ENCODE results near the gene FNBP1. TPM values are rescaled to one million over a fixed set of nuclear protein-coding genes. Genes with fewer than 3 reads are reported as not detected.
"Not testable (repeated sequence)": the region's sequence is repeated elsewhere in the genome, so short reads cannot be mapped to it uniquely, and the experiment has no call there.

FNBP1 gene
- total and polyA plus RNA-seq, 3 donors from 2014 or later = 37.9 to 89.2 (median 76.6) TPM

DNA sequence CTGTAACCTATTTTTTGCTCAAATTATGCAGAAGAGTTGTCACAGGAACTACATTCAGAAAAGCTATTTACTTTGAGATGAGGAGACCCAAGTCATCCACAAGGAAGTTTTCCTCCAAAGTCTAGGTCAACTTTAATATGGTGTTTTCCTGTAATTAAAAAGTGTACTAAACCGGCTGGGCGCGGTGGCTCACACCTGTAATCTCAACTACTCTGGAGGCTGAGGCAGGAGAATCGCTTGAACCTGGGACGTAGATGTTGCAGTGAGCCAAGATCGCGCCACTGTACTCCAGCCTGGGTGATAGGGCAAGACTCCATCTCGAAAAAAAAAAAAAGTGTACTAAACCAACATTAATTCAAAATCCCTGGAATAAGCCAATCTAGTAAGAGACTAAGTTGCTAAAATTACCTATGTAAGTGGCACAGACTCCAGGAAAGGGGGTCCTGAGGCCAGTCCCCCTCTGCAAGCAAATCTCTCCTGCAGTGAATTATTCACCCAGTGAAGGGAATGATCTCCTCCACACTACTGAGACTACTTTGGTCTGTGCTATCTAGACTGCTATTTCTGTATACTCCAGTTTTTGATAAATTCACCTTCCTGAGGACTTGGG lies 38.9 kb downstream of the FNBP1 start:
- DNase-seq = no peak
- Histone ChIP-seq H3K9me3 (no peaks in the 10 kb centered on the region), H3K4me1 (peaks cover 13% of the 10 kb centered on the region), H3K4me3 (no peak overlapping the region), H3K36me3 (ENCODE audit: low read depth, missing control alignments) (no peaks in the 10 kb centered on the region), H3K27me3 (no peaks in the 10 kb centered on the region), H3K27ac (no peak overlapping the region)
- intact Hi-C loops (cut with DNase I; ENCODE audit: low total_unique reads) = no loop called here
- WGBS, 2 donors = 73 to 78% methylated on average over 8 of the region's 8 CpGs
- no peak for TF ChIP-seq CTCF (IDR thresholded peaks at IDR 0.05)
- TF ChIP-seq POLR2A (IDR thresholded peaks at IDR 0.05) = no peak

DNA sequence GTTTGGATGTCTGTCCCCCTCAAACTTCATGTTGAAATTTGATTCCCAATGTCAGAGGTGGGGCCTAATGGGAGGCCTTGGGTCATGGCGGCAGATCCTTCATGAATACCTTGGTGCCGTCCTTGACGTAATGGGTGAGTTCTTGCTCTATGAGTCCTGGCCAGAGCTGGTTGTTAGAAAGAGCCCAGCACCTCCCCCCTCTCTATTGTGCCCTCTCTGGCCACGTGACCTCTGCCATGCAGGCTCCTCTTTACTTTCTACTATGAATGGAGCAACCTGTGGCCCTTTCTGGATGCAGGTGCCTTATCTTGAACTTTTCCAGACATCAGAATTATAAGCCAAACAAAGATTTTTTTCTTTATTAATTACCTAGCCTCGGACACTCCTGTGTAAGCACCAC lies 40.7 kb downstream of the FNBP1 start:
- H3K27me3 ChIP-seq = no peaks in the 10 kb centered on the region
- DNase-seq = no peak
- no peak overlapping the region for H3K4me3 ChIP-seq
- no peak for TF ChIP-seq POLR2A (IDR thresholded peaks at IDR 0.05)
- no peak for TF ChIP-seq CTCF (IDR thresholded peaks at IDR 0.05)
- WGBS, 2 donors = 90 to 93% methylated on average over 5 of the region's 5 CpGs
- H3K36me3 ChIP-seq (ENCODE audit: low read depth, missing control alignments) = no peaks in the 10 kb centered on the region
- peaks cover 11% of the 10 kb centered on the region for H3K4me1 ChIP-seq
- no peaks in the 10 kb centered on the region for H3K9me3 ChIP-seq
- intact Hi-C loops (cut with DNase I; ENCODE audit: low total_unique reads) = no loop called here
- H3K27ac ChIP-seq = no peak overlapping the region

DNA sequence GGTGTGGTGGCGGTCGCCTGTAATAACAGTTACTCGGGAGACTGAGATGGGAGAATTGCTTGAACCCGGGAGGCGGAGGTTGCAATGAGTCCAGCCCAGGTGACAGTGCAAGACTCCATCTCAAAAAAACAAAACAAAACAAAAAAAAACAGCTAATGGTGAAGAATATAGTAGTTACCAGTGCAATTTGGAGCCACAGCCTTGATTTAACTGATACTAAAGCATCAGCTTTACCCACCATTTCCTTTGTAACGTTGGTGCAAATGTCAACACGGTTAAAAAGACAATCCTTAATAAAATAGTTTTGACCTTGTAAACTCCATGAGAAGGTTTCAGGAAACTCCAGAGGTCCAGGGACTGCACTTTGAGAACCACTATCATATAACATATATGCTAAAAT lies 41.8 kb downstream of the FNBP1 start:
- Histone ChIP-seq H3K4me3 (no peak overlapping the region), H3K9me3 (no peaks in the 10 kb centered on the region), H3K36me3 (ENCODE audit: low read depth, missing control alignments) (no peaks in the 10 kb centered on the region), H3K4me1 (peaks cover 17% of the 10 kb centered on the region), H3K27me3 (no peaks in the 10 kb centered on the region), H3K27ac (no peak overlapping the region)
- no peak for TF ChIP-seq POLR2A (IDR thresholded peaks at IDR 0.05)
- TF ChIP-seq CTCF (IDR thresholded peaks at IDR 0.05) = no peak
- intact Hi-C loops (cut with DNase I; ENCODE audit: low total_unique reads) = no loop called here
- 61 to 70% methylated on average over 7 of the region's 7 CpGs for WGBS, 2 donors
- DNase-seq = no peak

GRCh38 chr9:129999141-129999510 lies 43.9 kb downstream of the FNBP1 start:
- Histone ChIP-seq H3K36me3 (ENCODE audit: low read depth, missing control alignments) (no peaks in the 10 kb centered on the region), H3K4me3 (no peak overlapping the region), H3K27me3 (no peaks in the 10 kb centered on the region), H3K4me1 (peaks cover 30% of the 10 kb centered on the region), H3K9me3 (no peaks in the 10 kb centered on the region), H3K27ac (no peak overlapping the region)
- intact Hi-C loops (cut with DNase I; ENCODE audit: low total_unique reads) = no loop called here
- no peak for DNase-seq
- 54 to 64% methylated on average over 5 of the region's 5 CpGs for WGBS, 2 donors
- TF ChIP-seq POLR2A (IDR thresholded peaks at IDR 0.05) (no peak), CTCF (IDR thresholded peaks at IDR 0.05) (no peak)

- H3K4me3 ChIP-seq = no peak overlapping the region
- no peaks in the 10 kb centered on the region for H3K27me3 ChIP-seq
- no peaks in the 10 kb centered on the region for H3K9me3 ChIP-seq
- no peaks in the 10 kb centered on the region for H3K36me3 ChIP-seq (ENCODE audit: low read depth, missing control alignments)
- intact Hi-C loops (cut with DNase I; ENCODE audit: low total_unique reads) = no loop called here
- WGBS, 2 donors = 43 to 61% methylated on average over 5 of the region's 5 CpGs
- TF ChIP-seq CTCF (IDR thresholded peaks at IDR 0.05) (no peak), POLR2A (IDR thresholded peaks at IDR 0.05) (no peak)
- no peak overlapping the region for H3K27ac ChIP-seq
- H3K4me1 ChIP-seq = peaks cover 30% of the 10 kb centered on the region
- peak; percentile 59 for DNase-seq
Measured at GRCh38 chr9:129998491-129999140, 44.4 kb downstream of the FNBP1 start.

DNA sequence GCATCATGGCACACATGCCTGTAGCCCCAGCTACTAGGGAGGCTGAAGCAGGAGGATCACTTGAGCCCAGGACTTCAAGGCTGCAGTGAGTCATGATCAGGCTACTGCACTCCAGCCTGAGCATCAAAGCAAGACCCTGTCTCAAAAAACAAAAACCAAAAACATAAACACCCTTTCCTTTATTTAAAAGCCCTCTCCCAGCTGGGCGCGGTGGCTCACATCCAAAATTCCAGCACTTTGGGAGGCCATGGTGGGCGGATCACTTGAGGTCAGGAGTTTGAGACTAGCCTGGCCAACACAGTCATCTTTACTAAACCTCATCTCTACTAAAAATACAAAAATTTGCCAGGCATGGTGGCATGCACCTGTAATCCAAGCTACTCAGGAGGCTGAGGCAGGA lies 45.3 kb downstream of the FNBP1 start:
- intact Hi-C loops (cut with DNase I; ENCODE audit: low total_unique reads); H3K9me3 ChIP-seq; H3K36me3 ChIP-seq (ENCODE audit: low read depth, missing control alignments); H3K27me3 ChIP-seq; DNase-seq; H3K27ac ChIP-seq; H3K4me3 ChIP-seq: not testable (repeated sequence)
- WGBS, 2 donors = 90 to 92% methylated on average over 3 of the region's 3 CpGs
- peaks cover 30% of the 10 kb centered on the region for H3K4me1 ChIP-seq
